Chondrocyte (in vitro differentiated cells): ENCODE results near the gene ADAMTS16. TPM values are rescaled to one million over a fixed set of nuclear protein-coding genes. Genes with fewer than 3 reads are reported as not detected.

Source experiments
- DNase-seq: peaks from one replicate; pipeline ENCODE4 v3.0.0; 2021; ENCODE audit warnings: mixed read lengths, low spot score
- H3K27ac Mint-ChIP-seq: one replicate; pipeline ENCODE4 v1.8.0; 2021; ENCODE audit warnings: mild to moderate bottlenecking, moderate library complexity, mixed read lengths; ENCODE audit not compliant: unreplicated experiment
- H3K27me3 Mint-ChIP-seq: 2 replicates; pipeline ENCODE4 v1.8.0; 2021; ENCODE audit warnings: low read depth, mixed read lengths
- H3K36me3 Mint-ChIP-seq: 2 replicates; pipeline ENCODE4 v1.8.0; 2021; ENCODE audit warnings: low read depth, mixed read lengths
- H3K4me1 Mint-ChIP-seq: 2 replicates; pipeline ENCODE4 v1.8.0; 2021; ENCODE audit warnings: low read depth, mild to moderate bottlenecking, mixed read lengths
- H3K4me3 Mint-ChIP-seq: one replicate; pipeline ENCODE4 v1.8.0; 2021; ENCODE audit warnings: mild to moderate bottlenecking, moderate library complexity, mixed read lengths; ENCODE audit not compliant: unreplicated experiment
- H3K9me3 Mint-ChIP-seq: 2 replicates; pipeline ENCODE4 v1.8.0; 2021; ENCODE audit warnings: low read depth, mixed read lengths
- total RNA-seq: library from RNA; stranded (reverse); gene quantifications from 3 replicates; pipeline ENCODE4 v1.2.1, GENCODE V29; 2021
- TF ChIP-seq, protein P1 (sequence below): fragments of 200-600 bp; sonication (generic); IDR thresholded peaks from 2 replicates; pipeline ENCODE4 v1.5.0; 2021; ENCODE audit warnings: antibody characterized with exemption, mild to moderate bottlenecking, moderate library complexity

ADAMTS16 gene
- total RNA-seq, 1 donor from 2014 or later, result 12.5 TPM

DNA sequence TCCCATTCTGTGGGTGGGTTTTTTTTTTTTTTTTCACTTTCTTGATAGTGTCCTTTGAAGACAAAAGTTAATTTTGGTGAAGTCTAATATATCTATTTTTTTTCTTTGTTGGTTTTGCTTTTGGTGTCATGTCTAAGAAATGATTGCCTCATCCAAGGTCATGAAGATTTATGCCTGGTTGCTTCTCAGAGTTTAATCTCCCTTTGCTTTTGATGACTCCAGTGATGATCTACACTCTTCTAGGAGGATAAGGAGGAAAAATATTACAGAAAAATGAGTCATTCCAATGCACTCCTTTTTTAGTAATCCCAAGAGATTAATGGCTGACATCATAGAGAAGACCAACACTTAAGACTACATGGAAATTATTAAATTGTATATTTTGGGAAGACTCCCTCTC, 202.7 kb downstream of the ADAMTS16 start:
- H3K9me3 Mint-ChIP-seq, result no peaks in the 10 kb centered on the region
- no peaks in the 10 kb centered on the region for H3K27me3 Mint-ChIP-seq
- DNase-seq, result no peak
- no peak overlapping the region for H3K4me3 Mint-ChIP-seq
- TF ChIP-seq, protein P1, sequence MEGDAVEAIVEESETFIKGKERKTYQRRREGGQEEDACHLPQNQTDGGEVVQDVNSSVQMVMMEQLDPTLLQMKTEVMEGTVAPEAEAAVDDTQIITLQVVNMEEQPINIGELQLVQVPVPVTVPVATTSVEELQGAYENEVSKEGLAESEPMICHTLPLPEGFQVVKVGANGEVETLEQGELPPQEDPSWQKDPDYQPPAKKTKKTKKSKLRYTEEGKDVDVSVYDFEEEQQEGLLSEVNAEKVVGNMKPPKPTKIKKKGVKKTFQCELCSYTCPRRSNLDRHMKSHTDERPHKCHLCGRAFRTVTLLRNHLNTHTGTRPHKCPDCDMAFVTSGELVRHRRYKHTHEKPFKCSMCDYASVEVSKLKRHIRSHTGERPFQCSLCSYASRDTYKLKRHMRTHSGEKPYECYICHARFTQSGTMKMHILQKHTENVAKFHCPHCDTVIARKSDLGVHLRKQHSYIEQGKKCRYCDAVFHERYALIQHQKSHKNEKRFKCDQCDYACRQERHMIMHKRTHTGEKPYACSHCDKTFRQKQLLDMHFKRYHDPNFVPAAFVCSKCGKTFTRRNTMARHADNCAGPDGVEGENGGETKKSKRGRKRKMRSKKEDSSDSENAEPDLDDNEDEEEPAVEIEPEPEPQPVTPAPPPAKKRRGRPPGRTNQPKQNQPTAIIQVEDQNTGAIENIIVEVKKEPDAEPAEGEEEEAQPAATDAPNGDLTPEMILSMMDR, result no peak
- no peaks in the 10 kb centered on the region for H3K36me3 Mint-ChIP-seq
- H3K4me1 Mint-ChIP-seq, result peaks cover 56% of the 10 kb centered on the region
- H3K27ac Mint-ChIP-seq, result peak overlapping the region; percentile 3

- Mint-ChIP-seq H3K4me1 (peaks cover 56% of the 10 kb centered on the region), H3K4me3 (no peak overlapping the region), H3K36me3 (no peaks in the 10 kb centered on the region), H3K27ac (no peak overlapping the region), H3K9me3 (no peaks in the 10 kb centered on the region), H3K27me3 (no peaks in the 10 kb centered on the region)
- TF ChIP-seq, protein P1, result no peak
- no peak for DNase-seq
These were observed 203.4 kb downstream of the ADAMTS16 start for GRCh38 chr5:5343568-5343967.

DNA sequence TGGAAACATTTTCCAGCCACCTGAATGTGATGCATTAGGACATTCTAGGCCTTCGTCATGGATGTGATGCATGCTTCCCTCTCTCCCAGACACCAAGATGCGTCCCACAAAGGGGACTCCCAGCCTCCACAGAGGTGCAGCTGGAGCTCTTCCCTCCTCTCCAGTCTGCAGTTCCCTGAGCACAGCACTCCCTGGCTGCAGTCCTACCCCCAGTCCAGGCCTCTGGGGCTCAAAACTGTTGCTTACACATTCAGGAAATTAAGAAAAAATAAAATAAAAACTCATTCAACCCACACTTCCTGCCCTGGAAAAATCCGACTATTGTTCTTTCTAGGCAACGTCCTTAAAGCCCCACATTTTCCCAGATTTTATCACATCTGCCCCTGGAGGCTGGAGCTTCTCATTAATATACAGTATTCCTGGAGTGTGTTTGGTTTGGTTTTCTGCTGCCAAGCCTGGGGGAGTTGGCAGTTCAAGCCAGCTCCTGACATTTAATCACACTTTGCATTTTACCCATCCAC, 204.0 kb downstream of the ADAMTS16 start:
- Mint-ChIP-seq H3K4me3 (no peak overlapping the region), H3K27ac (no peak overlapping the region), H3K36me3 (no peaks in the 10 kb centered on the region), H3K9me3 (no peaks in the 10 kb centered on the region), H3K27me3 (no peaks in the 10 kb centered on the region), H3K4me1 (peaks cover 54% of the 10 kb centered on the region)
- DNase-seq, result no peak
- TF ChIP-seq, protein P1, result no peak

DNA sequence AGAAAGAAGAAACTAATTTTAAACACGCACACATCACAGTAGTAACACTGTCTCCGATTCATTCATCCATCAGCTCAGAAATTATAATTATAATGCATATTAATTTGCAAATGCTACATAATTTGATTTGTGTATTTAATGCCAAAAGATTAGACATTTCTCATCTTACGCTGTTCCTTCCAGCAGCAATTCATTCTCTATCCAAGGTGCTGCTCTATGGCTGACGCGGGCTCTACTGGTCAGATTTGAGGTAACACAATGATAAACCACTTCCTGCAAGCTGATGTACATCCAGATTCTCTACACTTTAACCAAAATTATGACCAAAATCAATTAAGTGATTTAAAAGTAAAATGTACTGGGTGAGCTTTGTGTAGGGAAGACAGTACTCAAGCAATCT, 204.5 kb downstream of the ADAMTS16 start:
- H3K4me3 Mint-ChIP-seq, result no peak overlapping the region
- DNase-seq, result no peak
- H3K9me3 Mint-ChIP-seq, result no peaks in the 10 kb centered on the region
- H3K4me1 Mint-ChIP-seq, result peaks cover 54% of the 10 kb centered on the region
- H3K27ac Mint-ChIP-seq, result no peak overlapping the region
- H3K36me3 Mint-ChIP-seq, result no peaks in the 10 kb centered on the region
- TF ChIP-seq, protein P1, result no peak
- H3K27me3 Mint-ChIP-seq, result no peaks in the 10 kb centered on the region

- Mint-ChIP-seq H3K27ac (no peak overlapping the region), H3K4me1 (peaks cover 50% of the 10 kb centered on the region), H3K27me3 (no peaks in the 10 kb centered on the region), H3K36me3 (no peaks in the 10 kb centered on the region), H3K4me3 (no peak overlapping the region), H3K9me3 (no peaks in the 10 kb centered on the region)
- TF ChIP-seq, protein P1, result no peak
- DNase-seq, result no peak
These were observed 207.3 kb downstream of the ADAMTS16 start for GRCh38 chr5:5347442-5347841.
